H9 (cell line): ENCODE results near the gene RAPGEF3. TPM values are rescaled to one million over a fixed set of nuclear protein-coding genes. Genes with fewer than 3 reads are reported as not detected.

Experiments
- DNase-seq: peaks from one replicate; pipeline ENCODE4 v3.0.0-alpha.2; 2017
- H2AFZ ChIP-seq: one replicate; pipeline ENCODE4 v1.6.1; 2013; ENCODE audit warnings: mild to moderate bottlenecking, low read length, control low read depth, moderate library complexity
- H2AK5ac ChIP-seq: 2 replicates; pipeline ENCODE4 v1.6.1; 2013; ENCODE audit warnings: low read length, control low read depth, mixed read lengths; ENCODE audit not compliant: insufficient read length
- H2BK120ac ChIP-seq: one replicate; pipeline ENCODE4 v1.6.1; 2013; ENCODE audit warnings: low read depth, mild to moderate bottlenecking, low read length, control low read depth, inconsistent platforms; ENCODE audit not compliant: poor library complexity, severe bottlenecking
- H2BK12ac ChIP-seq: 2 replicates; pipeline ENCODE4 v1.6.1; 2013; ENCODE audit warnings: low read length, control low read depth, mixed read lengths, low read depth; ENCODE audit not compliant: insufficient read length
- H2BK15ac ChIP-seq: 2 replicates; pipeline ENCODE4 v1.6.1; 2013; ENCODE audit warnings: low read depth, low read length, control low read depth
- H2BK20ac ChIP-seq: one replicate; pipeline ENCODE4 v1.6.1; 2013; ENCODE audit warnings: low read depth, mild to moderate bottlenecking, low read length, control low read depth, inconsistent platforms; ENCODE audit not compliant: poor library complexity, severe bottlenecking
- H2BK5ac ChIP-seq: 2 replicates; pipeline ENCODE4 v1.6.1; 2013; ENCODE audit warnings: low read length, control low read depth, mixed read lengths; ENCODE audit not compliant: insufficient read length
- H3K14ac ChIP-seq: 2 replicates; pipeline ENCODE4 v1.6.1; 2013; ENCODE audit warnings: low read length, control low read depth; ENCODE audit not compliant: insufficient read depth
- H3K18ac ChIP-seq: 2 replicates; pipeline ENCODE4 v1.6.1; 2013; ENCODE audit warnings: low read depth, mild to moderate bottlenecking, mixed read lengths, low read length, control low read depth; ENCODE audit not compliant: insufficient read length
- H3K23ac ChIP-seq: 2 replicates; pipeline ENCODE4 v1.6.1; 2013; ENCODE audit warnings: low read length, control low read depth, mixed read lengths, low read depth; ENCODE audit not compliant: insufficient read length
- H3K23me2 ChIP-seq: 2 replicates; pipeline ENCODE4 v1.6.1; 2013; ENCODE audit warnings: low read depth, mild to moderate bottlenecking, mixed read lengths, low read length, control low read depth; ENCODE audit not compliant: insufficient read length, poor library complexity, severe bottlenecking
- H3K27ac ChIP-seq: 2 replicates; pipeline ENCODE4 v1.5.1; 2013; ENCODE audit warnings: low read length, control low read depth, mixed read lengths, low read depth; ENCODE audit not compliant: insufficient read length
- H3K27me3 ChIP-seq: 2 replicates; pipeline ENCODE4 v1.6.1; 2013; ENCODE audit warnings: low read length, control low read depth, inconsistent platforms; ENCODE audit not compliant: insufficient read depth
- H3K4ac ChIP-seq: 2 replicates; pipeline ENCODE4 v1.6.1; 2013; ENCODE audit warnings: low read depth, mild to moderate bottlenecking, control low read depth, inconsistent platforms, low read length, moderate library complexity
- H3K4me1 ChIP-seq: 2 replicates; pipeline ENCODE4 v1.6.1; 2013; ENCODE audit warnings: low read length, control low read depth, inconsistent platforms; ENCODE audit not compliant: insufficient read depth
- H3K4me2 ChIP-seq: 2 replicates; pipeline ENCODE4 v1.6.1; 2013; ENCODE audit warnings: low read length, control low read depth, mixed read lengths; ENCODE audit not compliant: insufficient read length, insufficient read depth
- H3K56ac ChIP-seq: 2 replicates; pipeline ENCODE4 v1.6.1; 2013; ENCODE audit warnings: low read depth, mild to moderate bottlenecking, mixed read lengths, low read length, control low read depth; ENCODE audit not compliant: insufficient read length
- H3K79me1 ChIP-seq: 2 replicates; pipeline ENCODE4 v1.6.1; 2013; ENCODE audit warnings: low read depth, mild to moderate bottlenecking, moderate library complexity, low read length, control low read depth, inconsistent platforms; ENCODE audit not compliant: insufficient read depth, poor library complexity, severe bottlenecking
- H3K79me2 ChIP-seq: 2 replicates; pipeline ENCODE4 v1.6.1; 2013; ENCODE audit warnings: low read length, control low read depth, inconsistent platforms; ENCODE audit not compliant: insufficient read depth
- H3K9ac ChIP-seq: 2 replicates; pipeline ENCODE4 v1.6.1; 2013; ENCODE audit warnings: low read length, control low read depth, mixed read lengths; ENCODE audit not compliant: insufficient read length; ENCODE audit errors: extremely low read depth
- H3K9me3 ChIP-seq: one replicate; pipeline ENCODE4 v1.6.1; 2013; ENCODE audit warnings: low read depth, low read length, inconsistent platforms; ENCODE audit not compliant: control insufficient read depth
- H3T11ph ChIP-seq: one replicate; pipeline ENCODE4 v1.6.1; 2013; ENCODE audit warnings: mild to moderate bottlenecking, low read length, control low read depth, inconsistent platforms
- H4K20me1 ChIP-seq: one replicate; pipeline ENCODE4 v1.6.1; 2013; ENCODE audit not compliant: control insufficient read depth, insufficient read length, insufficient read depth
- H4K5ac ChIP-seq: 2 replicates; pipeline ENCODE4 v1.6.1; 2013; ENCODE audit warnings: low read depth, mild to moderate bottlenecking, mixed read lengths, low read length, control low read depth; ENCODE audit not compliant: insufficient read length
- H4K8ac ChIP-seq: replicated peaks from 2 replicates; pipeline ENCODE4 v1.6.1; 2013; ENCODE audit warnings: low read length, control low read depth, mixed read lengths, low read depth; ENCODE audit not compliant: insufficient read length
- H4K91ac ChIP-seq: 2 replicates; pipeline ENCODE4 v1.6.1; 2013; ENCODE audit warnings: low read depth, mild to moderate bottlenecking, moderate library complexity, mixed read lengths, low read length, control low read depth; ENCODE audit not compliant: insufficient read length
- H3K27ac Mint-ChIP-seq, 3 experiments: 2 replicates in 2 of 3; 3 replicates in 1 of 3; pipeline ENCODE4 v1.8.0; 2020 to 2021; ENCODE audit warnings: mixed read lengths in 3 of 3, mild to moderate bottlenecking in 1 of 3, moderate library complexity in 1 of 3
- H3K27me3 Mint-ChIP-seq: 2 replicates; pipeline ENCODE4 v1.8.0; 2021; ENCODE audit warnings: low read depth, mild to moderate bottlenecking, moderate library complexity, mixed read lengths
- H3K36me3 Mint-ChIP-seq, 3 experiments: 2 replicates in 2 of 3; 3 replicates in 1 of 3; pipeline ENCODE4 v1.8.0; 2020 to 2021; ENCODE audit warnings: low read depth in 3 of 3, mixed read lengths in 3 of 3; ENCODE audit not compliant: insufficient read depth in 1 of 3
- H3K4me1 Mint-ChIP-seq, 2 experiments: 2 replicates each; pipeline ENCODE4 v1.8.0; 2020; ENCODE audit warnings: mixed read lengths in 2 of 2
- H3K4me3 Mint-ChIP-seq, 2 experiments: 2 replicates in 1 of 2; 3 replicates in 1 of 2; pipeline ENCODE4 v1.8.0; 2020 to 2021; ENCODE audit warnings: mild to moderate bottlenecking in 2 of 2, mixed read lengths in 2 of 2, moderate library complexity in 1 of 2
- H3K9me3 Mint-ChIP-seq, 2 experiments: 2 replicates in 1 of 2; 3 replicates in 1 of 2; pipeline ENCODE4 v1.8.0; 2020; ENCODE audit warnings: mild to moderate bottlenecking in 2 of 2, mixed read lengths in 2 of 2, moderate library complexity in 1 of 2
- WGBS: extraction: QIAGEN DNeasy Blood & Tissue Kit; methylation state at CpG from one replicate; pipeline ENCODE4 v1.1.7; 2013; ENCODE audit warnings: missing lambda C conversion rate, low lambda C conversion rate, mixed read lengths; ENCODE audit not compliant: insufficient read length; ENCODE audit errors: extremely low coverage; 5-methylcytosine and 5-hydroxymethylcytosine counted together
- total RNA-seq: library from RNA; stranded (reverse); gene quantifications from 2 replicates; pipeline ENCODE4 v1.2.1, GENCODE V29; 2021
- TF ChIP-seq, protein P1 (sequence below): fragments of 200-600 bp; sonication (generic); conservative IDR thresholded peaks from 3 replicates; pipeline ENCODE4 v1.8.0; 2021; ENCODE audit warnings: antibody characterized with exemption, mild to moderate bottlenecking

Gene RAPGEF3
- total RNA-seq, 1 experiment from 2014 or later = 7.4 TPM

DNA sequence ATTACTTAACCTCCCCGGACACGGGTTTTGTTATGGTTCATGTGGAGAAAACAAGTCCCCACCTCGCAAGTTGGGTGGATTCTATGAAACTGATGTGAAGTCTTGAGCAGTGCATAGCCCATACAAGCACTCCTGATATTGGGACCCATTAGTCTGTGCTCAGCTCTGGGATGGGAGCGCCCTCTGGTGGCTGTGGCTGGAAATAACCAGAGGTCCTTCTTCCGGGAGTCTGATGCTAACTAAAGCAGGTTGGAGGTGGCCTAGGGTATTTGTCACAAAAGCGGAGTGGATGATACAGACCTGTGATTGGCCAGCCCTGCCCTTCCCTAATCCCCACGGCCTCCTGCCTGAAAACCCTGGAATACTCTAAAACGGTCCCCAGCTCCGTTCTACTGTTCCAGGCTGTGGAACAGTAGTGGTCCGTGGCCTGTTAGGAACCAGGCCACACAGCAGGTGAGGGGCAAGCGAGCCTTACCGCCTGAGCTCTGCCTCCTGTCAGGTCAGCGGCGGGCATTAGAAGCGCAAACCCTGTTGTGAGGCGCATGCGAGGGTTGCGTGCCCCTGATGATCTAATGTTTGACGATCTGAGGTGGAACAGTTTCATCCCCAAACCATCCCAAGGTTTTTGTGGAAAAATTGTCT is 20.7 kb upstream of the RAPGEF3 start:
- Mint-ChIP-seq H3K4me1 (peaks cover 20 to 34% of the 10 kb centered on the region in 2 experiments), H3K27ac (0 out of 7 replicates have a peak overlapping the region, but pooled peaks of 1 of the 3 experiments have one; percentile 24), H3K9me3 (no peaks in the 10 kb centered on the region), H3K27me3 (peaks cover 18% of the 10 kb centered on the region), H3K36me3 (peaks cover 3 to 15% (median 8%) of the 10 kb centered on the region in 3 experiments), H3K4me3 (peak overlapping the region; percentile 24 to 66; a peak in 4 of 5 replicates)
- Histone ChIP-seq H3T11ph (no peak overlapping the region), H2BK5ac (no peak overlapping the region), H3K79me1 (no peaks in the 10 kb centered on the region), H4K5ac (no peak overlapping the region), H3K27me3 (no peaks in the 10 kb centered on the region), H2BK20ac (no peak overlapping the region), H4K8ac (no peak overlapping the region), H3K56ac (no peak overlapping the region), H4K20me1 (peaks cover 2% of the 10 kb centered on the region), H3K27ac (no peak overlapping the region), H3K4ac (no peak overlapping the region), H2BK12ac (no peak overlapping the region), H3K4me2 (peak overlapping the region; percentile 36), H3K23ac (no peak overlapping the region), H3K9ac (no peak overlapping the region), H3K14ac (no peak overlapping the region), H3K18ac (no peak overlapping the region), H2BK15ac (no peak overlapping the region), H4K91ac (no peak overlapping the region), H3K4me1 (peaks cover 3% of the 10 kb centered on the region; the same call in 1 of the 2 replicates), H3K9me3 (no peaks in the 10 kb centered on the region), H3K23me2 (no peaks in the 10 kb centered on the region), H2BK120ac (no peak overlapping the region), H2AFZ (no peak overlapping the region), H2AK5ac (no peak overlapping the region), H3K79me2 (no peaks in the 10 kb centered on the region)
- WGBS = no CpG with 5 or more reads among the region's 19 CpGs
- TF ChIP-seq, protein P1, sequence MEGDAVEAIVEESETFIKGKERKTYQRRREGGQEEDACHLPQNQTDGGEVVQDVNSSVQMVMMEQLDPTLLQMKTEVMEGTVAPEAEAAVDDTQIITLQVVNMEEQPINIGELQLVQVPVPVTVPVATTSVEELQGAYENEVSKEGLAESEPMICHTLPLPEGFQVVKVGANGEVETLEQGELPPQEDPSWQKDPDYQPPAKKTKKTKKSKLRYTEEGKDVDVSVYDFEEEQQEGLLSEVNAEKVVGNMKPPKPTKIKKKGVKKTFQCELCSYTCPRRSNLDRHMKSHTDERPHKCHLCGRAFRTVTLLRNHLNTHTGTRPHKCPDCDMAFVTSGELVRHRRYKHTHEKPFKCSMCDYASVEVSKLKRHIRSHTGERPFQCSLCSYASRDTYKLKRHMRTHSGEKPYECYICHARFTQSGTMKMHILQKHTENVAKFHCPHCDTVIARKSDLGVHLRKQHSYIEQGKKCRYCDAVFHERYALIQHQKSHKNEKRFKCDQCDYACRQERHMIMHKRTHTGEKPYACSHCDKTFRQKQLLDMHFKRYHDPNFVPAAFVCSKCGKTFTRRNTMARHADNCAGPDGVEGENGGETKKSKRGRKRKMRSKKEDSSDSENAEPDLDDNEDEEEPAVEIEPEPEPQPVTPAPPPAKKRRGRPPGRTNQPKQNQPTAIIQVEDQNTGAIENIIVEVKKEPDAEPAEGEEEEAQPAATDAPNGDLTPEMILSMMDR = peak; percentile 97
- DNase-seq = peak; percentile 97
